K562 (cell line): ENCODE results near the gene DDRGK1. TPM values are rescaled to one million over a fixed set of nuclear protein-coding genes. Genes with fewer than 3 reads are reported as not detected.
A peak's percentile ranks its signal among the peaks of the same experiment; 100 is the strongest.

ENCODE experiments used
- CBFA2T3 ChIP-seq: fragments of 450-650 bp; IDR thresholded peaks from 2 replicates; pipeline ENCODE4 v1.6.1; 2017
- DMBX1 ChIP-seq: fragments of 250-450 bp; sonication (Bioruptor Pico); IDR thresholded peaks from 2 replicates; pipeline ENCODE4 v1.8.0; 2022; ENCODE audit warnings: inconsistent platforms, mild to moderate bottlenecking, moderate library complexity, borderline replicate concordance
- MEF2A ChIP-seq: IDR thresholded peaks from 2 replicates; pipeline ENCODE4 v1.6.1; 2011; ENCODE audit warnings: low read depth, mild to moderate bottlenecking, low read length, moderate library complexity; ENCODE audit not compliant: control insufficient read depth
- MYC ChIP-seq, 2 experiments: fragments of 250-450 bp in 1 of 2; sonication (Bioruptor Pico) in 1 of 2; IDR thresholded peaks; 2 replicates each; pipeline versions ENCODE4 v1.5.1 to v1.6.1; 2012 to 2021; ENCODE audit warnings: low read depth in 2 of 2, borderline replicate concordance in 1 of 2, improper control_type of control experiment in 1 of 2, low read length in 1 of 2, mild to moderate bottlenecking in 1 of 2, moderate library complexity in 1 of 2
- PHF8 ChIP-seq: fragments of 200-600 bp; sonication (generic); IDR thresholded peaks from 2 replicates; pipeline ENCODE4 v1.6.1; 2012; ENCODE audit warnings: mixed run types, mild to moderate bottlenecking, inconsistent platforms, low read length, moderate library complexity, borderline replicate concordance
- TCF3 ChIP-seq: sonication (generic); formaldehyde crosslinking; IDR thresholded peaks from 2 replicates; pipeline ENCODE4 v1.4.0; 2020; ENCODE audit warnings: mild to moderate bottlenecking, missing genetic modification reagents
- polyA plus RNA-seq, 8 experiments: library from polyadenylated mRNA; depleted of rRNA in 4 of 8; stranded (reverse) in 5 of 8; unstranded in 3 of 8; fragments of >200 nt; fragmentation: Nextera tagmentation in 2 of 8; fragmentation: Illumina TruSeq in 1 of 8; extraction: Ambion mirVana in 2 of 8; extraction: Trizol in 1 of 8; gene quantifications; 2 replicates each; pipeline versions ENCODE4 v1.2.1 to v1.2.3, GENCODE V29; 2011 to 2014; ENCODE audit warnings: inconsistent platforms in 1 of 8, missing spikeins in 1 of 8
- total RNA-seq, 7 experiments: library from RNA; depleted of rRNA in 6 of 7; stranded (reverse); fragments of >200 nt in 6 of 7; fragmentation: Illumina TruSeq in 2 of 7; extraction: Trizol in 2 of 7; gene quantifications; 2 replicates each; pipeline versions ENCODE4 v1.2.1 to v1.2.3, GENCODE V29; 2011 to 2021; ENCODE audit warnings: low replicate concordance in 1 of 7
- TF ChIP-seq, protein P1 (sequence below): sonication (generic); formaldehyde crosslinking; IDR thresholded peaks from 2 replicates; pipeline ENCODE4 v1.4.0; 2020; ENCODE audit warnings: mild to moderate bottlenecking, missing genetic modification reagents
- TF ChIP-seq, protein P2 (sequence below): sonication (generic); formaldehyde crosslinking; IDR thresholded peaks from 2 replicates; pipeline ENCODE4 v1.8.1; 2023; ENCODE audit warnings: mild to moderate bottlenecking, missing genetic modification reagents, moderate library complexity

The DDRGK1 gene
- total and polyA plus RNA-seq, 9 of the 15 experiments (the other 6 are each of a cell fraction or from before 2014, with no cell fraction given): 2.3 to 54.4 (median 29.1) TPM

GRCh38 chr20:3156811-3157619 is 47.5 kb downstream of the DDRGK1 start (continued):
- TF ChIP-seq, protein P1, sequence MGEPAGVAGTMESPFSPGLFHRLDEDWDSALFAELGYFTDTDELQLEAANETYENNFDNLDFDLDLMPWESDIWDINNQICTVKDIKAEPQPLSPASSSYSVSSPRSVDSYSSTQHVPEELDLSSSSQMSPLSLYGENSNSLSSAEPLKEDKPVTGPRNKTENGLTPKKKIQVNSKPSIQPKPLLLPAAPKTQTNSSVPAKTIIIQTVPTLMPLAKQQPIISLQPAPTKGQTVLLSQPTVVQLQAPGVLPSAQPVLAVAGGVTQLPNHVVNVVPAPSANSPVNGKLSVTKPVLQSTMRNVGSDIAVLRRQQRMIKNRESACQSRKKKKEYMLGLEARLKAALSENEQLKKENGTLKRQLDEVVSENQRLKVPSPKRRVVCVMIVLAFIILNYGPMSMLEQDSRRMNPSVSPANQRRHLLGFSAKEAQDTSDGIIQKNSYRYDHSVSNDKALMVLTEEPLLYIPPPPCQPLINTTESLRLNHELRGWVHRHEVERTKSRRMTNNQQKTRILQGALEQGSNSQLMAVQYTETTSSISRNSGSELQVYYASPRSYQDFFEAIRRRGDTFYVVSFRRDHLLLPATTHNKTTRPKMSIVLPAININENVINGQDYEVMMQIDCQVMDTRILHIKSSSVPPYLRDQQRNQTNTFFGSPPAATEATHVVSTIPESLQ (CRISPR knock-in tag): no peak
- TF ChIP-seq MYC (IDR thresholded peaks at IDR 0.05; ENCODE audit: low read depth, low read length): no peak
- TF ChIP-seq MYC (CRISPR knock-in tag; IDR thresholded peaks at IDR 0.05; ENCODE audit: borderline replicate concordance, low read depth): no peak
- TF ChIP-seq, protein P2, sequence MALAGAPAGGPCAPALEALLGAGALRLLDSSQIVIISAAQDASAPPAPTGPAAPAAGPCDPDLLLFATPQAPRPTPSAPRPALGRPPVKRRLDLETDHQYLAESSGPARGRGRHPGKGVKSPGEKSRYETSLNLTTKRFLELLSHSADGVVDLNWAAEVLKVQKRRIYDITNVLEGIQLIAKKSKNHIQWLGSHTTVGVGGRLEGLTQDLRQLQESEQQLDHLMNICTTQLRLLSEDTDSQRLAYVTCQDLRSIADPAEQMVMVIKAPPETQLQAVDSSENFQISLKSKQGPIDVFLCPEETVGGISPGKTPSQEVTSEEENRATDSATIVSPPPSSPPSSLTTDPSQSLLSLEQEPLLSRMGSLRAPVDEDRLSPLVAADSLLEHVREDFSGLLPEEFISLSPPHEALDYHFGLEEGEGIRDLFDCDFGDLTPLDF (CRISPR knock-in tag): no peak
- no peak for TF ChIP-seq PHF8
- TF ChIP-seq CBFA2T3: no peak
- TF ChIP-seq TCF3 (CRISPR knock-in tag): peak; percentile 38; the same call in 1 of the 2 replicates
- TF ChIP-seq MEF2A: no peak
- TF ChIP-seq DMBX1 (CRISPR knock-in tag): no peak
